ENCODE measurements around the gene ATAD2B.

GRCh38 chr2:23708771-23709170 is 218.2 kb downstream of the ATAD2B start:
- no peak for TF ChIP-seq CTCF (IDR thresholded peaks at IDR 0.05; ENCODE audit: low read depth, low read length, missing input control)
- no peak for TF ChIP-seq ATF3 (IDR thresholded peaks at IDR 0.05)
- TF ChIP-seq YY1 (IDR thresholded peaks at IDR 0.05): no peak
- no peak for TF ChIP-seq NR2F2 (IDR thresholded peaks at IDR 0.05)
- TF ChIP-seq REST (IDR thresholded peaks at IDR 0.05): no peak
- TF ChIP-seq TAF1 (conservative IDR thresholded peaks at IDR 0.05): no peak
- TF ChIP-seq RAD21 (IDR thresholded peaks at IDR 0.05): no peak
- no peak for TF ChIP-seq MAX (IDR thresholded peaks at IDR 0.05)
- no peak for TF ChIP-seq GABPA (IDR thresholded peaks at IDR 0.05 in 1 of 2, conservative IDR thresholded peaks at IDR 0.05 in 1 of 2)
- TF ChIP-seq RXRA (IDR thresholded peaks at IDR 0.05): no peak
